Measurements from ENCODE around the gene KLHDC8A. TPM values are rescaled to one million over a fixed set of nuclear protein-coding genes. Genes with fewer than 3 reads are reported as not detected.

Gene KLHDC8A
- total RNA-seq, 1 experiment from 2014 or later: 0.49 TPM

GRCh38 chr1:205371871-205372660, 15.3 kb upstream of the KLHDC8A start (continued):
- TF ChIP-seq CTCF (IDR thresholded peaks at IDR 0.05 in 2 of 3, conservative IDR thresholded peaks at IDR 0.05 in 1 of 3; ENCODE audit: borderline replicate concordance in 1 of 3, insufficient read depth in 1 of 3, low read depth in 2 of 3, low read length in 2 of 3) (no peak), JUND (IDR thresholded peaks at IDR 0.05) (no peak), FOSL1 (IDR thresholded peaks at IDR 0.05; ENCODE audit: low read depth) (no peak), ELF1 (IDR thresholded peaks at IDR 0.05; ENCODE audit: borderline replicate concordance, low read depth) (no peak), ZBTB33 (IDR thresholded peaks at IDR 0.05; ENCODE audit: extremely low read depth, insufficient replicate concordance, low read length) (no peak), EZH2 (IDR thresholded peaks at IDR 0.05) (no peak), SP1 (IDR thresholded peaks at IDR 0.05; ENCODE audit: low read depth) (no peak), SRF (IDR thresholded peaks at IDR 0.05; ENCODE audit: low read depth) (no peak)

GRCh38 chr1:205370780-205371179, 14.1 kb upstream of the KLHDC8A start:
- no peak for ATAC-seq
- Histone ChIP-seq H2AFZ (ENCODE audit: low read depth, low read length, poor library complexity, severe bottlenecking) (no peak overlapping the region), H3K9ac (ENCODE audit: low read length) (no peak overlapping the region), H3K9me3 (ENCODE audit: control insufficient read depth in 1 of 2, insufficient read depth in 1 of 2, low read depth in 1 of 2, low read length in 2 of 2) (no peaks in the 10 kb centered on the region), H3K27me3 (ENCODE audit: insufficient read depth, low read length) (no peaks in the 10 kb centered on the region), H3K4me2 (ENCODE audit: low read length) (no peak overlapping the region), H3K4me3 (replicated peaks in 1 of 2; ENCODE audit: low read depth in 1 of 2, low read length in 2 of 2) (no peak overlapping the region), H3K4me1 (ENCODE audit: control insufficient read depth in 1 of 2, insufficient read depth in 2 of 2, low read length in 2 of 2) (peaks cover 23 to 30% of the 10 kb centered on the region in 2 experiments), H3K9me2 (ENCODE audit: insufficient read depth) (no peaks in the 10 kb centered on the region), H3K36me3 (ENCODE audit: control insufficient read depth in 1 of 2, insufficient read depth in 2 of 2, low read length in 2 of 2) (no peaks in the 10 kb centered on the region), H3K27ac (ENCODE audit: low read depth, low read length) (no peak overlapping the region), H4K20me1 (ENCODE audit: insufficient read depth) (no peaks in the 10 kb centered on the region), H3K79me2 (ENCODE audit: insufficient read depth, low read length) (no peaks in the 10 kb centered on the region)
- RAD21 ChIA-PET (ENCODE audit: low non-redundant PET in 1 of 2, low total read pairs in 2 of 2, uncharacterized antibody in 2 of 2, unreplicated experiment in 2 of 2): no interaction called here
- no TSS peak for BruUV-seq (replicated peaks)
- intact Hi-C loops (cut with micrococcal nuclease): no loop called here
- CTCF ChIA-PET: interaction anchor here (1.2 kb wide), 1 partner anchor 16 kb away, joined by 5 read pairs; no protein-coding TSS in a partner anchor
- POLR2A ChIA-PET: no interaction called here
- DNase-seq (ENCODE audit: low read depth, low spot score): no peak
- no peak for TF ChIP-seq REST (IDR thresholded peaks at IDR 0.05; ENCODE audit: low read depth)
- TF ChIP-seq ATF3 (IDR thresholded peaks at IDR 0.05): no peak
- no peak for TF ChIP-seq CEBPB (IDR thresholded peaks at IDR 0.05; ENCODE audit: low read depth)
- no peak for TF ChIP-seq FOSL1 (IDR thresholded peaks at IDR 0.05; ENCODE audit: low read depth)
- TF ChIP-seq POLR2AphosphoS5 (IDR thresholded peaks at IDR 0.05; ENCODE audit: low read depth, low read length): no peak
- no peak for TF ChIP-seq TCF7L2 (IDR thresholded peaks at IDR 0.05; ENCODE audit: borderline replicate concordance, extremely low read depth, insufficient read depth, insufficient read length)
- no peak for TF ChIP-seq SRF (IDR thresholded peaks at IDR 0.05; ENCODE audit: low read depth)
- TF ChIP-seq CBX3 (IDR thresholded peaks at IDR 0.05; ENCODE audit: low read depth): no peak
- no peak for TF ChIP-seq SP1 (IDR thresholded peaks at IDR 0.05; ENCODE audit: low read depth)
- no peak for TF ChIP-seq ZNF274 (IDR thresholded peaks at IDR 0.05; ENCODE audit: low read depth, low read length)
- no peak for TF ChIP-seq RAD21 (IDR thresholded peaks at IDR 0.05; ENCODE audit: low read depth)
- TF ChIP-seq EZH2 (IDR thresholded peaks at IDR 0.05): no peak
- TF ChIP-seq SIN3A (IDR thresholded peaks at IDR 0.05; ENCODE audit: low read depth): no peak
